Trophoblast cell (in vitro differentiated cells and primary cell): Measurements from ENCODE around the gene TOX4.
"Not testable (repeated sequence)": the region's sequence is repeated elsewhere in the genome, so short reads cannot be mapped to it uniquely, and the experiment has no call there.

Experiments used
- DNase-seq, 2 donors: peaks; one replicate each; pipeline ENCODE4 v3.0.0-alpha.2; 2016
- H2AFZ ChIP-seq: 2 replicates; pipeline ENCODE4 v1.6.1; 2013; ENCODE audit warnings: low read length, moderate library complexity, mild to moderate bottlenecking; ENCODE audit not compliant: insufficient read depth, poor library complexity
- H2AK5ac ChIP-seq: 2 replicates; pipeline ENCODE4 v1.6.1; 2013; ENCODE audit warnings: mild to moderate bottlenecking, low read length
- H2BK120ac ChIP-seq: 2 replicates; pipeline ENCODE4 v1.6.1; 2013; ENCODE audit warnings: low read length, mild to moderate bottlenecking, moderate library complexity; ENCODE audit not compliant: insufficient read depth, poor library complexity
- H2BK12ac ChIP-seq: 2 replicates; pipeline ENCODE4 v1.6.1; 2013; ENCODE audit warnings: mild to moderate bottlenecking, low read length, moderate library complexity
- H2BK5ac ChIP-seq: 2 replicates; pipeline ENCODE4 v1.6.1; 2013; ENCODE audit warnings: low read length, low read depth, moderate library complexity, mild to moderate bottlenecking; ENCODE audit not compliant: poor library complexity
- H3K14ac ChIP-seq: 2 replicates; pipeline ENCODE4 v1.6.1; 2013; ENCODE audit warnings: mild to moderate bottlenecking, low read length
- H3K18ac ChIP-seq: 2 replicates; pipeline ENCODE4 v1.6.1; 2013; ENCODE audit warnings: mild to moderate bottlenecking, low read length
- H3K23ac ChIP-seq: 2 replicates; pipeline ENCODE4 v1.6.1; 2013; ENCODE audit warnings: low read length
- H3K27ac ChIP-seq: 2 replicates; pipeline ENCODE4 v1.5.1; 2013; ENCODE audit warnings: low read depth, mild to moderate bottlenecking, inconsistent platforms, low read length, moderate library complexity
- H3K27me3 ChIP-seq: 2 replicates; pipeline ENCODE4 v1.6.1; 2013; ENCODE audit warnings: inconsistent platforms, mild to moderate bottlenecking, low read length, moderate library complexity; ENCODE audit not compliant: insufficient read depth
- H3K36me3 ChIP-seq, 2 experiments: 1 replicate in 1 of 2; 2 replicates in 1 of 2; pipeline ENCODE4 v1.6.1; 2013; ENCODE audit warnings: low read length in 2 of 2, mild to moderate bottlenecking in 2 of 2, moderate library complexity in 1 of 2; ENCODE audit not compliant: insufficient read depth in 2 of 2, control insufficient read depth in 1 of 2
- H3K4ac ChIP-seq: 2 replicates; pipeline ENCODE4 v1.6.1; 2013; ENCODE audit warnings: low read depth, mild to moderate bottlenecking, low read length, moderate library complexity
- H3K4me1 ChIP-seq, 2 experiments: 1 replicate in 1 of 2; 2 replicates in 1 of 2; pipeline ENCODE4 v1.6.1; 2013; ENCODE audit warnings: low read length in 2 of 2, mild to moderate bottlenecking in 2 of 2, moderate library complexity in 1 of 2; ENCODE audit not compliant: insufficient read depth in 2 of 2, control insufficient read depth in 1 of 2
- H3K4me2 ChIP-seq: 2 replicates; pipeline ENCODE4 v1.6.1; 2013; ENCODE audit warnings: inconsistent platforms, mild to moderate bottlenecking, low read length, moderate library complexity
- H3K4me3 ChIP-seq: 2 replicates; pipeline ENCODE4 v1.5.1; 2013; ENCODE audit warnings: mild to moderate bottlenecking, low read depth, low read length, inconsistent platforms
- H3K79me1 ChIP-seq: one replicate; pipeline ENCODE4 v1.6.1; 2013; ENCODE audit warnings: low read length
- H3K79me2 ChIP-seq: 2 replicates; pipeline ENCODE4 v1.6.1; 2013; ENCODE audit warnings: low read length, mild to moderate bottlenecking; ENCODE audit not compliant: control insufficient read depth, insufficient read depth, poor library complexity
- H3K9ac ChIP-seq: 2 replicates; pipeline ENCODE4 v1.6.1; 2013; ENCODE audit warnings: mild to moderate bottlenecking, low read length
- H3K9me3 ChIP-seq: 2 replicates; pipeline ENCODE4 v1.6.1; 2013; ENCODE audit warnings: low read depth, mild to moderate bottlenecking, control low read depth, inconsistent platforms, low read length; ENCODE audit not compliant: insufficient read depth
- H4K12ac ChIP-seq: 2 replicates; pipeline ENCODE4 v1.6.1; 2013; ENCODE audit warnings: low read depth, mild to moderate bottlenecking, low read length, moderate library complexity
- H4K8ac ChIP-seq: 2 replicates; pipeline ENCODE4 v1.6.1; 2013; ENCODE audit warnings: low read depth, mild to moderate bottlenecking, low read length, moderate library complexity
- H4K91ac ChIP-seq: one replicate; pipeline ENCODE4 v1.6.1; 2013; ENCODE audit warnings: low read depth, mild to moderate bottlenecking, low read length, moderate library complexity
- WGBS: extraction: QIAGEN DNeasy Blood & Tissue Kit; methylation state at CpG from one replicate; pipeline ENCODE4 v1.1.7; 2013; ENCODE audit warnings: missing lambda C conversion rate; ENCODE audit not compliant: insufficient read length, insufficient coverage; ENCODE audit errors: extremely low coverage; 5-methylcytosine and 5-hydroxymethylcytosine counted together

Gene TOX4

DNA sequence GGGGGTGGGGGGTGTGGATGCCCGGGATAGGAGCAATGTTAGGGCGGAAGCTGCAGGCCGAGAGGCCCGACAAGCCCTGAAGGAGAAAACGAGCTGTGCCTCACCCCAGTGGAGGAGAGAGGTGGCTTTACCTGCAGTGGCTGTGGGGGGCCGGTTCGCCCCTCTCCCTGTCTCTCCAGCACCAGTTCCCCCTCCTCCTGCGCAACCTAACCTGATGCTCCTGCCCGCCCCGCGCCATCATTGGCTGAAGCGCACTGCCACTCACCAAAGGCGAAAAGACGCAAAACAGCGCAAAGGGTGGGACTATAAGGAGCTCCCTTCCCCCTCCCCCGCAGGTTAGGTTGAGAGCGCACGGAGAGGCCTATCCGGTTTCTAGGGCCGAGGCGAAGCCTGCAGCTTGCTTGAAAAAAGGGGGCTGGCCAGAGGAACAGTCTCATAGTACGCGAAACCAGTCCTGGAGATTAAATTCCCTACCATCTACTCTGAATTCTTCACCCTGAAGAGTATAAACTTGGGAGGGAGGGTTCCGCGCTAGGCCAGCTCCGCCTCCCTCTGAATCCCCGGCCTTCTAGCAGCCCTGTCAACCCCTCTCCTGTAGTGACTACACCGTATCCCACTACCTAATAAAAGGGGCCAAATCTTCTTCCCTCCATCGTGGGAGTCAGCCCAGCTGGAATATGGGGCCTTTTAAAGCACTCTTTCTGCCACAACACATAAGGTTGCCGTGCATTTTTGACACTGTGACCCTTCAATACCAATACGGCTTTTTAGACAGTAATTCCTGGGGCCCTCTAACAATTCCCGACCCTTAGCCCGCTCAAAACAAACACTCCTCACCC, 39.7 kb upstream of the TOX4 start:
- Histone ChIP-seq H2BK5ac (no peak overlapping the region), H4K91ac (peak overlapping the region; percentile 65), H2BK120ac (no peak overlapping the region), H3K27ac (peak overlapping the region; percentile 53), H3K4me3 (peak overlapping the region; percentile 95), H3K79me2 (peaks cover 3% of the 10 kb centered on the region), H3K79me1 (peaks cover 3% of the 10 kb centered on the region), H3K9ac (peak overlapping the region; percentile 87), H3K36me3 (peaks cover 0 to 1% of the 10 kb centered on the region in 2 experiments), H3K18ac (no peak overlapping the region), H3K23ac (no peak overlapping the region), H3K4me1 (peaks cover 0 to 7% of the 10 kb centered on the region in 2 experiments), H2BK12ac (no peak overlapping the region), H2AFZ (peak overlapping the region; percentile 59), H3K27me3 (no peaks in the 10 kb centered on the region), H4K12ac (peak overlapping the region; percentile 26), H4K8ac (peak overlapping the region; percentile 86), H3K4me2 (peak overlapping the region; percentile 66), H3K14ac (peak overlapping the region; percentile 41), H2AK5ac (no peak overlapping the region), H3K9me3 (peaks cover 1% of the 10 kb centered on the region), H3K4ac (peak overlapping the region; percentile 72)
- WGBS, result no CpG with 5 or more reads among the region's 33 CpGs
- DNase-seq, result peak; percentile 99 to 100

GRCh38 chr14:21440859-21441258, 36.1 kb upstream of the TOX4 start:
- no peak overlapping the region for H3K4me3 ChIP-seq
- H3K14ac ChIP-seq, result no peak overlapping the region
- no peak for DNase-seq
- H2AK5ac ChIP-seq, result no peak overlapping the region
- H3K4me1 ChIP-seq, result peaks cover 0 to 7% of the 10 kb centered on the region in 2 experiments
- no peak overlapping the region for H2BK5ac ChIP-seq
- H3K4ac ChIP-seq, result peak overlapping the region; percentile 13
- H3K79me2 ChIP-seq, result peaks cover 3% of the 10 kb centered on the region
- H3K27ac ChIP-seq, result no peak overlapping the region
- H3K9ac ChIP-seq, result no peak overlapping the region
- H4K91ac ChIP-seq, result no peak overlapping the region
- H3K27me3 ChIP-seq, result no peaks in the 10 kb centered on the region
- H3K18ac ChIP-seq, result no peak overlapping the region
- no peak overlapping the region for H2BK12ac ChIP-seq
- H4K8ac ChIP-seq, result no peak overlapping the region
- no peak overlapping the region for H2AFZ ChIP-seq
- peaks cover 1% of the 10 kb centered on the region for H3K9me3 ChIP-seq
- H3K79me1 ChIP-seq, result peaks cover 3% of the 10 kb centered on the region
- no peak overlapping the region for H2BK120ac ChIP-seq
- H4K12ac ChIP-seq, result no peak overlapping the region
- H3K23ac ChIP-seq, result no peak overlapping the region
- H3K36me3 ChIP-seq, result no peaks in the 10 kb centered on the region
- no peak overlapping the region for H3K4me2 ChIP-seq

DNA sequence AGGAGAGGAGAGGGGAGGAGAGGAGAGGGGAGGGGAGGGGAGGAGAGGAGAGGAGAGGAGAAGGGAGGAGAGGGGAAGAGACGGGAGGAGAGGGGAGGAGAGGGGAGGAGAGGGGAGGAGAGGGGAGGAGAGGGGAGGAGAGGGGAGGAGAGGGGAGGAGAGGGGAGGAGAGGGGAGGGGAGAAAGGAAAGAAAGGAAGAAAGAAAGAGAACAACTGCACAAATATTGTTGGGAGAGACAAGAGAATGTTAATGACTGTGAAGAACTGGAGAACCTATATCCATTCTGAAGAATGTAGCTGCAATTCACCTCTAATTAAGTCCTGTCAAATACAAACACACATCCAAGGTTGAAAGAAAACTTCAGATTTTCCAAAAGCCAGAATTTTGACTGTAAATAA, 34.3 kb upstream of the TOX4 start:
- no CpG with 5 or more reads among the region's 1 CpG for WGBS
- not testable (repeated sequence) for H2BK5ac ChIP-seq, H2BK12ac ChIP-seq, H3K23ac ChIP-seq, H3K79me1 ChIP-seq, DNase-seq, H3K27ac ChIP-seq, H3K14ac ChIP-seq, H3K4me1 ChIP-seq, H3K79me2 ChIP-seq, H3K9ac ChIP-seq, H3K4me2 ChIP-seq, H4K12ac ChIP-seq, H3K4ac ChIP-seq, H2AK5ac ChIP-seq, H4K91ac ChIP-seq, H3K4me3 ChIP-seq, H3K27me3 ChIP-seq, H2AFZ ChIP-seq, H3K9me3 ChIP-seq, H3K36me3 ChIP-seq, H3K18ac ChIP-seq, H4K8ac ChIP-seq, H2BK120ac ChIP-seq

- H2BK12ac ChIP-seq, result no peak overlapping the region
- no peak overlapping the region for H2AFZ ChIP-seq
- no peak overlapping the region for H3K27ac ChIP-seq
- peaks cover 0 to 3% of the 10 kb centered on the region in 2 experiments for H3K36me3 ChIP-seq
- H2AK5ac ChIP-seq, result no peak overlapping the region
- no peak overlapping the region for H2BK120ac ChIP-seq
- H3K9me3 ChIP-seq, result no peaks in the 10 kb centered on the region
- H3K27me3 ChIP-seq, result no peaks in the 10 kb centered on the region
- H4K12ac ChIP-seq, result no peak overlapping the region
- no peak overlapping the region for H3K18ac ChIP-seq
- no peak overlapping the region for H4K91ac ChIP-seq
- H3K4me1 ChIP-seq, result peaks cover 3 to 4% of the 10 kb centered on the region in 2 experiments
- H2BK5ac ChIP-seq, result no peak overlapping the region
- H4K8ac ChIP-seq, result no peak overlapping the region
- no peak overlapping the region for H3K23ac ChIP-seq
- no peaks in the 10 kb centered on the region for H3K79me1 ChIP-seq
- no peak overlapping the region for H3K9ac ChIP-seq
- H3K4me3 ChIP-seq, result no peak overlapping the region
- peaks cover 14% of the 10 kb centered on the region for H3K79me2 ChIP-seq
- no peak overlapping the region for H3K14ac ChIP-seq
- H3K4me2 ChIP-seq, result no peak overlapping the region
- WGBS, result no CpG with 5 or more reads among the region's 1 CpG
- no peak overlapping the region for H3K4ac ChIP-seq
- DNase-seq, result no peak
Observed at GRCh38 chr14:21449899-21450216, 27.1 kb upstream of the TOX4 start.
